Tongue (tissue), 2 donors: ENCODE measurements around the gene SPPL2B. TPM values are rescaled to one million over a fixed set of nuclear protein-coding genes. Genes with fewer than 3 reads are reported as not detected.

Source experiments
- DNase-seq: peaks from one replicate; pipeline ENCODE4 v3.0.0-alpha.2; 2015
- total RNA-seq: library from RNA; depleted of rRNA; stranded (reverse); fragments of >200 nt; gene quantifications from one replicate; pipeline ENCODE4 v1.2.3, GENCODE V29; 2014

SPPL2B gene
- total RNA-seq, 1 donor from 2014 or later, result 49.2 TPM

- DNase-seq, result no peak
Measured at GRCh38 chr19:2323707-2324106, 4.8 kb upstream of the SPPL2B start.

GRCh38 chr19:2324220-2324948, 4.1 kb upstream of the SPPL2B start:
- DNase-seq, result no peak

- no peak for DNase-seq
Measured at GRCh38 chr19:2325281-2326046, 3.0 kb upstream of the SPPL2B start.

- no peak for DNase-seq
Measured at GRCh38 chr19:2326699-2327360, 1.7 kb upstream of the SPPL2B start.

- peak; percentile 46 for DNase-seq
Measured at GRCh38 chr19:2327773-2328400, 597 bp upstream of the SPPL2B start.

- DNase-seq, result no peak
Measured at GRCh38 chr19:2329149-2329478, 630 bp downstream of the SPPL2B start.

- no peak for DNase-seq
Measured at GRCh38 chr19:2329501-2329916, 1.0 kb downstream of the SPPL2B start.

GRCh38 chr19:2330255-2330631, 1.8 kb downstream of the SPPL2B start:
- no peak for DNase-seq

GRCh38 chr19:2330632-2331284, 2.3 kb downstream of the SPPL2B start:
- DNase-seq, result no peak

- no peak for DNase-seq
Measured at GRCh38 chr19:2331601-2332246, 3.2 kb downstream of the SPPL2B start.

GRCh38 chr19:2332341-2333026, 4.0 kb downstream of the SPPL2B start:
- no peak for DNase-seq

- DNase-seq, result peak; percentile 86
Measured at GRCh38 chr19:2333027-2333806, 4.7 kb downstream of the SPPL2B start.

- DNase-seq, result no peak
Measured at GRCh38 chr19:2333807-2334211, 5.3 kb downstream of the SPPL2B start.

- no peak for DNase-seq
Measured at GRCh38 chr19:2334426-2334825, 5.9 kb downstream of the SPPL2B start.

- no peak for DNase-seq
Measured at GRCh38 chr19:2334986-2335846, 6.7 kb downstream of the SPPL2B start.

- DNase-seq, result no peak
Measured at GRCh38 chr19:2335848-2336247, 7.4 kb downstream of the SPPL2B start.

GRCh38 chr19:2336528-2337328, 8.2 kb downstream of the SPPL2B start:
- DNase-seq, result no peak

- peak; percentile 84 for DNase-seq
Measured at GRCh38 chr19:2337329-2337707, 8.8 kb downstream of the SPPL2B start.
